A549 (cell line): Measurements from ENCODE around the gene PRKN. TPM values are rescaled to one million over a fixed set of nuclear protein-coding genes. Genes with fewer than 3 reads are reported as not detected.

Experiments
- ATAC-seq, 2 experiments: fragments of 200-7000 bp in 1 of 2; fragments of >200 bp in 1 of 2; cut with Nextera tagmentation in 1 of 2; cut with Tn5 transposase in 1 of 2; 3 replicates each; pipeline versions ENCODE4 v1.8.0 to v1.9.1; 2018 to 2020; ENCODE audit warnings: mild to moderate bottlenecking in 1 of 2, moderate library complexity in 1 of 2
- CTCF ChIA-PET: fragments of 300-600 bp; sonication (Branson Sonifier 250); formaldehyde crosslinking; extraction: SDS; loops from one replicate; lab custom pipeline; 2021; ENCODE audit warnings: antibody characterized with exemption, inconsistent platforms; lab: Yijun Ruan, JAX
- POLR2A ChIA-PET: fragments of 350-600 bp; formaldehyde crosslinking; extraction: SDS; loops from one replicate; lab custom pipeline; 2021; ENCODE audit warnings: antibody characterized with exemption, inconsistent platforms; lab: Yijun Ruan, JAX
- DNase-seq, 2 experiments: peaks; one replicate each; pipeline versions ENCODE4 v3.0.0 to v3.0.0-alpha.2; 2011 to 2016; ENCODE audit warnings: low read depth in 1 of 2, low spot score in 1 of 2
- FAIRE-seq: peaks from 2 replicates; lab custom pipeline; 2011; peaks lifted over from hg19 to GRCh38; lab: Jason Lieb, UNC
- H3K27ac ChIP-seq, 2 experiments: fragments of >200 bp; sonication (Bioruptor Twin); formaldehyde crosslinking; 3 replicates each; pipeline ENCODE4 v1.5.1; 2016 to 2017
- H3K4me1 ChIP-seq: fragments of >200 bp; sonication (Bioruptor Twin); formaldehyde crosslinking; 3 replicates; pipeline ENCODE4 v1.6.1; 2016
- H3K4me2 ChIP-seq: fragments of >200 bp; sonication (Bioruptor Twin); formaldehyde crosslinking; 3 replicates; pipeline ENCODE4 v1.6.1; 2016
- H3K4me3 ChIP-seq: fragments of >200 bp; sonication (Bioruptor Twin); formaldehyde crosslinking; 3 replicates; pipeline ENCODE4 v1.5.1; 2016
- H3K9me3 ChIP-seq: fragments of >200 bp; sonication (Bioruptor Twin); formaldehyde crosslinking; 3 replicates; pipeline ENCODE4 v1.6.1; 2016
- BHLHE40 ChIP-seq: IDR thresholded peaks from 2 replicates; pipeline ENCODE4 v1.6.1; 2012; ENCODE audit warnings: low read depth, low read length, inconsistent platforms
- CHD2 ChIP-seq: fragments of 150-350 bp; IDR thresholded peaks from 2 replicates; pipeline ENCODE4 v1.6.1; 2014; ENCODE audit warnings: low read length; ENCODE audit not compliant: partially characterized antibody
- EP300 ChIP-seq, 2 experiments: fragments of >200 bp; sonication (Bioruptor Twin); formaldehyde crosslinking; IDR thresholded peaks; 2 replicates in 1 of 2; 3 replicates in 1 of 2; pipeline ENCODE4 v1.6.1; 2016 to 2017
- ESRRA ChIP-seq: fragments of 150-350 bp; IDR thresholded peaks from 2 replicates; pipeline ENCODE4 v1.6.1; 2014; ENCODE audit warnings: mild to moderate bottlenecking, low read length, borderline replicate concordance
- FOSL2 ChIP-seq, 2 experiments: fragments of 450-650 bp in 1 of 2; fragments of >200 bp in 1 of 2; sonication (Bioruptor Twin) in 1 of 2; formaldehyde crosslinking; IDR thresholded peaks; 2 replicates each; pipeline versions ENCODE4 v1.5.0 to v1.6.1; 2016 to 2020; ENCODE audit warnings: mild to moderate bottlenecking in 1 of 2, moderate library complexity in 1 of 2
- FOXS1 ChIP-seq: fragments of 250-450 bp; sonication (Bioruptor Pico); IDR thresholded peaks from 2 replicates; pipeline ENCODE4 v1.5.0; 2020; ENCODE audit warnings: mild to moderate bottlenecking, moderate library complexity
- HEYL ChIP-seq: fragments of 250-450 bp; sonication (Bioruptor Pico); IDR thresholded peaks from 2 replicates; pipeline ENCODE4 v1.8.0; 2021; ENCODE audit warnings: mild to moderate bottlenecking, moderate library complexity
- MYC ChIP-seq: IDR thresholded peaks from 2 replicates; pipeline ENCODE4 v1.6.1; 2012; ENCODE audit warnings: mild to moderate bottlenecking, inconsistent platforms, low read length, improper control_type of control experiment, borderline replicate concordance
- NR3C1 ChIP-seq: fragments of >200 bp; sonication (Bioruptor Twin); formaldehyde crosslinking; IDR thresholded peaks from 3 replicates; pipeline ENCODE4 v1.6.1; 2017
- RNF2 ChIP-seq: fragments of 200-600 bp; sonication (generic); IDR thresholded peaks from 2 replicates; pipeline ENCODE4 v1.6.1; 2016; ENCODE audit warnings: low read depth, mild to moderate bottlenecking, antibody characterized with exemption, moderate library complexity, borderline replicate concordance
- SMC3 ChIP-seq: fragments of >200 bp; sonication (Bioruptor Twin); formaldehyde crosslinking; IDR thresholded peaks from 3 replicates; pipeline ENCODE4 v1.6.1; 2018; ENCODE audit warnings: inconsistent platforms
- TP53 ChIP-seq: fragments of 250-450 bp; sonication (Bioruptor Pico); IDR thresholded peaks from 2 replicates; pipeline ENCODE4 v1.5.0; 2021; ENCODE audit warnings: mild to moderate bottlenecking, moderate library complexity
- ZC3H11A ChIP-seq: fragments of 450-650 bp; IDR thresholded peaks from 2 replicates; pipeline ENCODE4 v1.6.1; 2014; ENCODE audit warnings: antibody characterized with exemption, mild to moderate bottlenecking
- WGBS: methylation state at CpG from one replicate; pipeline ENCODE4 v1.1.6; 2017; ENCODE audit errors: missing lambda C conversion rate; 5-methylcytosine and 5-hydroxymethylcytosine counted together
- polyA plus RNA-seq, 4 experiments: library from polyadenylated mRNA; depleted of rRNA in 3 of 4; stranded (reverse); fragments of >200 nt; fragmentation: RNase III in 1 of 4; extraction: RNeasy Plus Mini Kit Qiagen cat#74134 plus additional on column Dnase treatment in 1 of 4; gene quantifications; 2 replicates in 3 of 4; 3 replicates in 1 of 4; pipeline ENCODE4 v1.2.3, GENCODE V29; 2011 to 2017
- TF ChIP-seq, protein P1 (sequence below): IDR thresholded peaks from 2 replicates; pipeline ENCODE4 v1.6.1; 2012
- TF ChIP-seq, protein P2 (sequence below): IDR thresholded peaks from 2 replicates; pipeline ENCODE4 v1.6.1; 2012
- TF ChIP-seq, protein P3 (sequence below): IDR thresholded peaks from 2 replicates; pipeline ENCODE4 v1.6.1; 2012; ENCODE audit warnings: low read depth, borderline replicate concordance

Gene PRKN
- polyA plus RNA-seq, 2 of the 4 experiments (the other 2 are of a cell fraction), result 0.36 to 0.39 TPM

DNA sequence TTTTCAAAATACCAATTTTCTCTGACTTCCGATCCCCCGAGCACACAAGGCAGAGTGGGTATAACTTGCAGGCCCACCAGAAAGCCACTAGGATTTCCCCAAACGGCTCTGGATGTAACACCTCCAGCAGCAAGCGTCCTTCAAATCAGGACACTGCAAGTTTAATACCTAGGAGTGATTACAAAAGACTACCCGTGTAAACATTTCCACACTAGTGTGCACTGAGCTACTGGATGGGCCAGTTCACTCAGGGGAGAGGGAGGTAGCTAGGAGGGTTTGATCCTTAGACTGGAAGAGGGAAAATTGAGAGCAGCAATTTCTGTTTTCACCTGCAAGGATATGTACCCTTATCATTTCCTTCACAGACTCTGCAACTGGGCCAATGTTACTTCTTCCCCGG lies 1361.9 kb downstream of the PRKN start (continued):
- TF ChIP-seq, protein P1, sequence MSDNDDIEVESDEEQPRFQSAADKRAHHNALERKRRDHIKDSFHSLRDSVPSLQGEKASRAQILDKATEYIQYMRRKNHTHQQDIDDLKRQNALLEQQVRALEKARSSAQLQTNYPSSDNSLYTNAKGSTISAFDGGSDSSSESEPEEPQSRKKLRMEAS, result no peak
- TF ChIP-seq EP300 (IDR thresholded peaks at IDR 0.05) (no peak), BHLHE40 (no peak), MYC (no peak), FOSL2 (IDR thresholded peaks at IDR 0.05) (no peak), FOSL2 (CRISPR knock-in tag; IDR thresholded peaks at IDR 0.05) (no peak), ZC3H11A (no peak), TP53 (CRISPR knock-in tag) (no peak)
- TF ChIP-seq, protein P2, sequence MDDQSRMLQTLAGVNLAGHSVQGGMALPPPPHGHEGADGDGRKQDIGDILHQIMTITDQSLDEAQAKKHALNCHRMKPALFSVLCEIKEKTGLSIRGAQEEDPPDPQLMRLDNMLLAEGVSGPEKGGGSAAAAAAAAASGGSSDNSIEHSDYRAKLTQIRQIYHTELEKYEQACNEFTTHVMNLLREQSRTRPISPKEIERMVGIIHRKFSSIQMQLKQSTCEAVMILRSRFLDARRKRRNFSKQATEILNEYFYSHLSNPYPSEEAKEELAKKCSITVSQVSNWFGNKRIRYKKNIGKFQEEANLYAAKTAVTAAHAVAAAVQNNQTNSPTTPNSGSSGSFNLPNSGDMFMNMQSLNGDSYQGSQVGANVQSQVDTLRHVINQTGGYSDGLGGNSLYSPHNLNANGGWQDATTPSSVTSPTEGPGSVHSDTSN, result no peak

DNA sequence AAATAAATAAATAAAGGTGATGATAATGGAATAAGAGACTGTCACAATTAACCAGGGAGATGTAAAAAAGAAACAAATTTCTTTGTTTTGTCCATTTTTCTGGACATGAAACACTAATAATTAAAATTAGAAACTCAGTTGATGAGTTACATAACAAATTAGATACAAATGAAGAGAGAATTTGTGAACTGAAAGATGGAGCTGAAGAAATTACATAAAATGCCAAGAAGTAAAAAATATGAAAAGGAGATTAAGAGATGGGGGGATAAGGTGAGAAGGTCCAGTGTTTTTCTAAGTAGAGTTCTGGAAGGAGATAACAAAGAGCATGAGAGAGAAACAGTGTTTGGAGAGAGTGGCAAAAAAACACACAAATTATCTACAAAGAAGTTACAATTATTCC lies 1364.3 kb downstream of the PRKN start:
- Histone ChIP-seq H3K27ac (no peak overlapping the region), H3K4me1 (no peaks in the 10 kb centered on the region), H3K4me3 (no peak overlapping the region), H3K4me2 (no peak overlapping the region), H3K9me3 (peaks cover 10% of the 10 kb centered on the region; the same call in 2 of the 3 replicates)
- TF ChIP-seq FOXS1 (CRISPR knock-in tag) (no peak), EP300 (IDR thresholded peaks at IDR 0.05) (no peak)
- ATAC-seq, result no peak
- ChIA-PET POLR2A (no interaction called here), CTCF (interaction anchor here (1.2 kb wide), 1 partner anchor 432 kb away, joined by 3 read pairs; no protein-coding TSS in a partner anchor)
- no peak for FAIRE-seq
- no peak for DNase-seq

DNA sequence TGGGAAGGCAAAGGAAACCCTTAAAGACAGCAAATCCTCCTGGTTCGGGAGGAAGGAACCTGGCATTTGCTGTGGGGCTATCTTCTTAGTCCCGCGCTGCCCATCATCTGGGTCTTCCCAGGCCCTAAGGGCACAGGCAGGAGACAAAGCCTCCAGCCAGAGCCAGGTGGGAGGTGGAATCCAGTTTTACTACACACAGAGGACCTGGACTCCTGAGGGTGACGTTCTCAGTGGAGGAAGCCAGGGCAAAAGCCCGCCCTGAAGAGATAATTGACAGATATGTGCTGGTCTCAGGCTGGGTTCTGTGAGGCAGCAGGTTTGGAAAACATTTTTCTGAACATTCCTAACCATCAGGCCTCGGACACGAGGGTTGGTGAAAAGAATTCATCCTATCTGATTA lies 1365.3 kb downstream of the PRKN start:
- FAIRE-seq (no peak), DNase-seq (no peak), ATAC-seq (no peak)
- Histone ChIP-seq H3K9me3 (peaks cover 10% of the 10 kb centered on the region; the same call in 2 of the 3 replicates), H3K4me1 (no peaks in the 10 kb centered on the region), H3K4me3 (no peak overlapping the region), H3K27ac (no peak overlapping the region), H3K4me2 (no peak overlapping the region)
- CTCF ChIA-PET, result interaction anchor here (1.2 kb wide), 1 partner anchor 431 kb away, joined by 3 read pairs; no protein-coding TSS in a partner anchor
- POLR2A ChIA-PET, result no interaction called here
- WGBS, result 73% methylated on average over 6 of the region's 7 CpGs
- TF ChIP-seq NR3C1, result no peak
- TF ChIP-seq CHD2, result no peak
- TF ChIP-seq HEYL (CRISPR knock-in tag), result no peak

DNA sequence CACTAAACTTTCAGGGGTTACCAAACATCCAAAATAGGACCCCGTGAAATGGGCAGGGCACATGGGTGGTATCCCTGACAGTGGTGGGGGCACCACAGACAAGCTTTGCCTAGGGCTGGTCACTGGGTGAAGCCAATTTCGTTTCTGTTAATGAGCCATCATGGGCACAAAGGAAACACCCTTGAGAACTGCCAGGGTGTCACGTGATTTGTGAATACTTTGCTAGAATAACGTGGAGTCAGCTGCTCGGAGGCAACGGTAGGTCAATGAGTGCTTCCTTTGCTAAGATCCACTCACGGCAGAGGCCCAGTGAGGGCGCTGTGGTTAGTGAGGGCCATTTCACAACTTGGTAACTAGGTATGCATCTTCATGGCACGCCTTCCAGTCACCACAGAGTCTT lies 1366.0 kb downstream of the PRKN start:
- POLR2A ChIA-PET, result no interaction called here

DNA sequence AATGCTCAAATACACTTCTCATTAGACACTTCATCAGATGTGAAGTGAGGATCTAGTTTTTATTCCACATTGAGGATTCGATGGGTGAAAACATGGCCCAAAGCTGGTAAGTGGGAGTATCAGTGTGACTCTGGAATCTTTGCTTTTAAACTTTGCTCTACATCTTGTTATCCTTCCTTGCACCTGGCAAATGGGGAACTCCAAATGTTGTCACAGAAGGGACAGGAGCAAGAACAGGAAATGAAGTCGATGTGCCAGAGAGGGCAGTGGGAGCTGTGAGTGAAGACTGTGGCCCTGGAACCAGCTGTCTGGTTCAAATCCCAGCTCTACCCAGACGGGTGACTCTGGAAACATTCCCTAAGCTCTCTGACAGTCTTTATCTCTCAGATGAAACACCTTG lies 1367.0 kb downstream of the PRKN start:
- H3K4me1 ChIP-seq, result no peaks in the 10 kb centered on the region
- no peak for TF ChIP-seq TP53 (CRISPR knock-in tag)
- no peak for TF ChIP-seq RNF2
- no peak for TF ChIP-seq CHD2
- WGBS, result 80% methylated on average over 3 of the region's 3 CpGs
- ATAC-seq (no peak), DNase-seq (no peak), FAIRE-seq (no peak)
- no peak overlapping the region for H3K4me3 ChIP-seq
- ChIA-PET CTCF (interaction anchor here (5.0 kb wide), 1 partner anchor 10 kb away, joined by 25 read pairs; no protein-coding TSS in a partner anchor), POLR2A (no interaction called here)
- H3K4me2 ChIP-seq, result no peak overlapping the region
- H3K27ac ChIP-seq, result no peak overlapping the region
- peaks cover 10% of the 10 kb centered on the region; the same call in 2 of the 3 replicates for H3K9me3 ChIP-seq

More for the DNA sequence above, 1366.0 kb downstream of the PRKN start:
- DNase-seq (no peak), FAIRE-seq (no peak), ATAC-seq (no peak)
- Histone ChIP-seq H3K27ac (no peak overlapping the region), H3K9me3 (peaks cover 10% of the 10 kb centered on the region; the same call in 2 of the 3 replicates), H3K4me1 (no peaks in the 10 kb centered on the region), H3K4me2 (no peak overlapping the region), H3K4me3 (no peak overlapping the region)
- CTCF ChIA-PET, result interaction anchor here (5.0 kb wide), 1 partner anchor 9 kb away, joined by 25 read pairs; no protein-coding TSS in a partner anchor
- 64% methylated on average over 7 of the region's 9 CpGs for WGBS
- TF ChIP-seq SMC3 (no peak), MYC (no peak), ESRRA (no peak)
- TF ChIP-seq, protein P3, sequence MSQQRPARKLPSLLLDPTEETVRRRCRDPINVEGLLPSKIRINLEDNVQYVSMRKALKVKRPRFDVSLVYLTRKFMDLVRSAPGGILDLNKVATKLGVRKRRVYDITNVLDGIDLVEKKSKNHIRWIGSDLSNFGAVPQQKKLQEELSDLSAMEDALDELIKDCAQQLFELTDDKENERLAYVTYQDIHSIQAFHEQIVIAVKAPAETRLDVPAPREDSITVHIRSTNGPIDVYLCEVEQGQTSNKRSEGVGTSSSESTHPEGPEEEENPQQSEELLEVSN, result no peak
